WTC11 (cell line): Measurements from ENCODE around the gene JCAD. TPM values are rescaled to one million over a fixed set of nuclear protein-coding genes. Genes with fewer than 3 reads are reported as not detected.

Source experiments
- ATAC-seq: fragments of 200-7000 bp; cut with Tn5 transposase; 2 replicates; pipeline ENCODE4 v1.10.0; 2021; ENCODE audit warnings: mild to moderate bottlenecking, moderate library complexity
- CTCF ChIA-PET: fragments of 300-600 bp; sonication (Branson Sonifier 250); formaldehyde crosslinking; loops from one replicate; lab custom pipeline; 2021; ENCODE audit warnings: antibody characterized with exemption; lab: Charles Lee
- POLR2A ChIA-PET: fragments of 350-600 bp; sonication (Branson Sonifier 250); formaldehyde crosslinking; loops from one replicate; lab custom pipeline; 2021; ENCODE audit warnings: antibody characterized with exemption; lab: Charles Lee
- DNase-seq: peaks from one replicate; pipeline ENCODE4 v3.0.0; 2021; ENCODE audit warnings: low spot score
- H3K27ac Mint-ChIP-seq: 2 replicates; pipeline ENCODE4 v1.8.0; 2021; ENCODE audit warnings: mixed read lengths
- H3K27me3 Mint-ChIP-seq: 2 replicates; pipeline ENCODE4 v1.8.0; 2021; ENCODE audit warnings: low read depth, mild to moderate bottlenecking, moderate library complexity, mixed read lengths
- H3K36me3 Mint-ChIP-seq: 2 replicates; pipeline ENCODE4 v1.8.0; 2021; ENCODE audit warnings: mixed read lengths
- H3K4me1 Mint-ChIP-seq: 2 replicates; pipeline ENCODE4 v1.8.0; 2022; ENCODE audit warnings: mixed read lengths
- H3K4me3 Mint-ChIP-seq: 2 replicates; pipeline ENCODE4 v1.8.0; 2021; ENCODE audit warnings: mild to moderate bottlenecking, moderate library complexity, mixed read lengths
- H3K9me3 Mint-ChIP-seq: 2 replicates; pipeline ENCODE4 v1.8.0; 2021; ENCODE audit warnings: mixed read lengths
- ATF2 ChIP-seq: sonication (generic); formaldehyde crosslinking; IDR thresholded peaks from 2 replicates; pipeline ENCODE4 v1.8.1; 2022; ENCODE audit warnings: low read depth, missing genetic modification reagents, borderline replicate concordance
- E2F1 ChIP-seq: sonication (generic); formaldehyde crosslinking; IDR thresholded peaks from 2 replicates; pipeline ENCODE4 v1.8.0; 2022; ENCODE audit warnings: mild to moderate bottlenecking, missing genetic modification reagents
- EMX1 ChIP-seq: fragments of 250-450 bp; sonication (Bioruptor Pico); IDR thresholded peaks from 2 replicates; pipeline ENCODE4 v1.8.0; 2021; ENCODE audit warnings: mild to moderate bottlenecking
- ERG ChIP-seq: fragments of 250-450 bp; sonication (Bioruptor Pico); IDR thresholded peaks from 2 replicates; pipeline ENCODE4 v1.8.0; 2021; ENCODE audit warnings: mild to moderate bottlenecking
- FOXK1 ChIP-seq: sonication (generic); formaldehyde crosslinking; IDR thresholded peaks from 2 replicates; pipeline ENCODE4 v1.8.0; 2022; ENCODE audit warnings: mild to moderate bottlenecking, moderate library complexity, missing genetic modification reagents
- FOXP1 ChIP-seq: sonication (generic); formaldehyde crosslinking; IDR thresholded peaks from 2 replicates; pipeline ENCODE4 v1.8.0; 2022; ENCODE audit warnings: missing genetic modification reagents, mild to moderate bottlenecking, moderate library complexity, borderline replicate concordance
- IRF1 ChIP-seq: sonication (generic); formaldehyde crosslinking; IDR thresholded peaks from 2 replicates; pipeline ENCODE4 v1.8.0; 2023; ENCODE audit warnings: missing genetic modification reagents
- JUN ChIP-seq: sonication (generic); formaldehyde crosslinking; IDR thresholded peaks from 2 replicates; pipeline ENCODE4 v1.8.0; 2023; ENCODE audit warnings: mild to moderate bottlenecking, missing genetic modification reagents
- MYBL2 ChIP-seq: sonication (generic); formaldehyde crosslinking; IDR thresholded peaks from 2 replicates; pipeline ENCODE4 v1.8.1; 2023; ENCODE audit warnings: mild to moderate bottlenecking, moderate library complexity, missing genetic modification reagents
- NR3C1 ChIP-seq: sonication (generic); formaldehyde crosslinking; conservative IDR thresholded peaks from 2 replicates; pipeline ENCODE4 v1.8.1; 2023; ENCODE audit warnings: low read depth, mild to moderate bottlenecking, missing genetic modification reagents
- PRDM15 ChIP-seq: sonication (generic); formaldehyde crosslinking; IDR thresholded peaks from 2 replicates; pipeline ENCODE4 v1.8.0; 2022; ENCODE audit warnings: missing genetic modification reagents
- TEAD4 ChIP-seq: sonication (generic); formaldehyde crosslinking; IDR thresholded peaks from 2 replicates; pipeline ENCODE4 v1.8.0; 2022; ENCODE audit warnings: mild to moderate bottlenecking, missing genetic modification reagents
- USF1 ChIP-seq: sonication (generic); formaldehyde crosslinking; IDR thresholded peaks from 2 replicates; pipeline ENCODE4 v1.8.0; 2022; ENCODE audit warnings: mild to moderate bottlenecking, missing genetic modification reagents
- ZBTB21 ChIP-seq: sonication (generic); formaldehyde crosslinking; IDR thresholded peaks from 2 replicates; pipeline ENCODE4 v1.8.1; 2023; ENCODE audit warnings: mild to moderate bottlenecking, missing genetic modification reagents, borderline replicate concordance
- ZBTB43 ChIP-seq: sonication (generic); formaldehyde crosslinking; IDR thresholded peaks from 2 replicates; pipeline ENCODE4 v1.8.1; 2023; ENCODE audit warnings: mild to moderate bottlenecking, missing genetic modification reagents
- ZMAT4 ChIP-seq: fragments of 250-450 bp; sonication (Bioruptor Pico); IDR thresholded peaks from 2 replicates; pipeline ENCODE4 v1.9.0; 2021; ENCODE audit warnings: mild to moderate bottlenecking
- ZNF281 ChIP-seq: sonication (generic); formaldehyde crosslinking; IDR thresholded peaks from 2 replicates; pipeline ENCODE4 v1.8.0; 2023; ENCODE audit warnings: mild to moderate bottlenecking, missing genetic modification reagents
- ZNF396 ChIP-seq: fragments of 250-450 bp; sonication (Bioruptor Pico); IDR thresholded peaks from 2 replicates; pipeline ENCODE4 v1.8.0; 2021; ENCODE audit warnings: mild to moderate bottlenecking, moderate library complexity, borderline replicate concordance
- total RNA-seq: library from RNA; stranded (reverse); gene quantifications from 3 replicates; pipeline ENCODE4 v1.2.3, GENCODE V29; 2021

The JCAD gene
- total RNA-seq, 1 experiment from 2014 or later = 1.8 TPM

GRCh38 chr10:30070001-30070685, 10.8 kb upstream of the JCAD start (continued):
- TF ChIP-seq TEAD4 (CRISPR knock-in tag) = no peak
- TF ChIP-seq ZBTB21 (CRISPR knock-in tag) = no peak
- TF ChIP-seq JUN (CRISPR knock-in tag) = no peak

- POLR2A ChIA-PET = no interaction called here
- ATAC-seq = no peak
- CTCF ChIA-PET = no interaction called here
- TF ChIP-seq FOXP1 (CRISPR knock-in tag) = no peak
- no peak for TF ChIP-seq ERG (CRISPR knock-in tag)
- TF ChIP-seq IRF1 (CRISPR knock-in tag) = no peak
- TF ChIP-seq ATF2 = no peak
- TF ChIP-seq ZNF396 (CRISPR knock-in tag) = no peak
- TF ChIP-seq ZBTB43 (CRISPR knock-in tag) = no peak
- TF ChIP-seq USF1 = no peak
- TF ChIP-seq EMX1 (CRISPR knock-in tag) = no peak
- no peak for TF ChIP-seq MYBL2 (CRISPR knock-in tag)
- TF ChIP-seq ZNF281 = no peak
- no peak for TF ChIP-seq ZMAT4 (CRISPR knock-in tag)
- TF ChIP-seq E2F1 (CRISPR knock-in tag) = no peak
- no peak for TF ChIP-seq FOXK1 (CRISPR knock-in tag)
- no peak for TF ChIP-seq NR3C1 (CRISPR knock-in tag)
- no peak for TF ChIP-seq PRDM15 (CRISPR knock-in tag)
Measured at GRCh38 chr10:30068492-30069223, 9.3 kb upstream of the JCAD start.

More at GRCh38 chr10:30068492-30069223, 9.3 kb upstream of the JCAD start:
- Mint-ChIP-seq H3K4me1 (no peaks in the 10 kb centered on the region), H3K27me3 (no peaks in the 10 kb centered on the region), H3K36me3 (no peaks in the 10 kb centered on the region), H3K4me3 (no peak overlapping the region), H3K9me3 (no peaks in the 10 kb centered on the region), H3K27ac (0 out of 2 replicates have a peak overlapping the region, but pooled peaks have one; percentile 42)
- DNase-seq = no peak
